AG08396 (cell line): Measurements from ENCODE around the gene ASZ1.

Source experiments
- DNase-seq: peaks from one replicate; pipeline ENCODE4 v3.0.0; 2012; ENCODE audit warnings: low spot score, mixed read lengths

ASZ1 gene

GRCh38 chr7:117401293-117402002 is 25.8 kb downstream of the ASZ1 start:
- DNase-seq, result no peak

- no peak for DNase-seq
Observed at GRCh38 chr7:117399820-117400422, 27.4 kb downstream of the ASZ1 start.

- no peak for DNase-seq
Observed at GRCh38 chr7:117395743-117396142, 31.6 kb downstream of the ASZ1 start.

- no peak for DNase-seq
Observed at GRCh38 chr7:117393781-117394180, 33.5 kb downstream of the ASZ1 start.

GRCh38 chr7:117389871-117390270 is 37.4 kb downstream of the ASZ1 start:
- DNase-seq, result no peak

- no peak for DNase-seq
Observed at GRCh38 chr7:117386110-117386706, 41.1 kb downstream of the ASZ1 start.

- no peak for DNase-seq
Observed at GRCh38 chr7:117385363-117386109, 41.8 kb downstream of the ASZ1 start.

GRCh38 chr7:117384688-117385362 is 42.5 kb downstream of the ASZ1 start:
- no peak for DNase-seq

- DNase-seq, result no peak
Observed at GRCh38 chr7:117383483-117384189, 43.7 kb downstream of the ASZ1 start.

- no peak for DNase-seq
Observed at GRCh38 chr7:117383046-117383445, 44.2 kb downstream of the ASZ1 start.

GRCh38 chr7:117381362-117381761 is 45.9 kb downstream of the ASZ1 start:
- DNase-seq, result no peak

GRCh38 chr7:117375380-117375779 is 51.9 kb downstream of the ASZ1 start:
- no peak for DNase-seq

GRCh38 chr7:117372073-117372472 is 55.2 kb downstream of the ASZ1 start:
- DNase-seq, result no peak

- DNase-seq, result no peak
Observed at GRCh38 chr7:117364339-117365080, 62.8 kb downstream of the ASZ1 start.

- no peak for DNase-seq
Observed at GRCh38 chr7:117362294-117362888, 64.9 kb downstream of the ASZ1 start.

GRCh38 chr7:117350027-117350426 is 77.3 kb downstream of the ASZ1 start:
- DNase-seq, result no peak

- DNase-seq, result no peak
Observed at GRCh38 chr7:117349570-117349969, 77.7 kb downstream of the ASZ1 start.

GRCh38 chr7:117347962-117348672 is 79.2 kb downstream of the ASZ1 start:
- no peak for DNase-seq

GRCh38 chr7:117347480-117347879 is 79.8 kb downstream of the ASZ1 start:
- no peak for DNase-seq

GRCh38 chr7:117346161-117346560 is 81.1 kb downstream of the ASZ1 start:
- no peak for DNase-seq
